ENCODE measurements around the gene SEC11A. TPM values are rescaled to one million over a fixed set of nuclear protein-coding genes. Genes with fewer than 3 reads are reported as not detected.

SEC11A gene
- total RNA-seq, 2 experiments from 2014 or later, result 44.1 to 47.0 TPM

DNA sequence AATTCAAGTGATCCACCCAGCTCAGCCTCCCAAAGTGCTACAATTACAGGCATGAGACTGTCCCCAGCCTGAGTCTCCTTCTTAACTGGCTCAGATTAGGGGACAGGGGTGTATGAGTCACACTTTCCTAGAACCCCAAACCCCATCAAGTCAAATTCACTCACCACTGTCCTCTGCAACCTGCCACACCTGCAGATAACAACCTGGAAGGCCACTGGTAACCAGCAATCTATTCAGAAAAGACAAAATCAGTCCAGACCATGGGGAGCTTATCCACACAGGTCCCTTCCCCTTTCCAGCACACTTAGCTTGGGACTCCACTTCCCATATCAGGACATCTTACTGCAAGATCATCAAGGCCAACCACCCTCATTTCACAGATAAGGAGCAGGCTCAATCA lies 68.2 kb downstream of the SEC11A start:
- Mint-ChIP-seq H3K4me1 (ENCODE audit: low read depth) (peaks cover 15% of the 10 kb centered on the region), H3K27ac (peak overlapping the region; percentile 1), H3K4me3 (no peak overlapping the region), H3K9me3 (no peaks in the 10 kb centered on the region), H3K36me3 (ENCODE audit: low read depth) (peaks cover 74% of the 10 kb centered on the region), H3K27me3 (no peaks in the 10 kb centered on the region)
- ChIA-PET CTCF (no interaction called here), POLR2A (interaction anchor here (1.4 kb wide), 1 partner anchor 69 kb away, joined by 3 read pairs; no protein-coding TSS in a partner anchor)
- DNase-seq (no peak), ATAC-seq (ENCODE audit: poor library complexity) (no peak)
- no peaks in the 10 kb centered on the region for H3K9me3 ChIP-seq (ENCODE audit: control insufficient read depth in 1 of 2, insufficient read depth in 1 of 2, low read length in 2 of 2)
- no peaks in the 10 kb centered on the region for H3K27me3 ChIP-seq (ENCODE audit: control insufficient read depth in 1 of 2, insufficient read depth in 2 of 2, low read length in 2 of 2)
- no peak overlapping the region for H3K4me3 ChIP-seq (ENCODE audit: low read length)
- intact Hi-C loops (cut with DNase I, micrococcal nuclease), result no loop called here
- peaks cover 80% of the 10 kb centered on the region for H3K36me3 ChIP-seq (ENCODE audit: insufficient read depth, low read length)
- TF ChIP-seq CTCF (IDR thresholded peaks at IDR 0.05), result no peak
- H3K27ac ChIP-seq (ENCODE audit: low read depth in 1 of 2, low read length in 2 of 2), result no peak overlapping the region
- peaks cover 11% of the 10 kb centered on the region for H3K4me1 ChIP-seq (ENCODE audit: insufficient read depth, low read length)

GRCh38 chr15:84645997-84646396 lies 69.9 kb downstream of the SEC11A start:
- DNase-seq (no peak), ATAC-seq (ENCODE audit: poor library complexity) (no peak)
- intact Hi-C loops (cut with DNase I, micrococcal nuclease), result no loop called here
- no peak for TF ChIP-seq CTCF (IDR thresholded peaks at IDR 0.05)
- no peaks in the 10 kb centered on the region for H3K27me3 ChIP-seq (ENCODE audit: control insufficient read depth in 1 of 2, insufficient read depth in 2 of 2, low read length in 2 of 2)
- Mint-ChIP-seq H3K4me1 (ENCODE audit: low read depth) (peaks cover 5% of the 10 kb centered on the region), H3K9me3 (no peaks in the 10 kb centered on the region), H3K27me3 (no peaks in the 10 kb centered on the region), H3K4me3 (no peak overlapping the region), H3K27ac (no peak overlapping the region), H3K36me3 (ENCODE audit: low read depth) (peaks cover 73% of the 10 kb centered on the region)
- H3K4me3 ChIP-seq (ENCODE audit: low read length), result no peak overlapping the region
- no peak overlapping the region for H3K27ac ChIP-seq (ENCODE audit: low read depth in 1 of 2, low read length in 2 of 2)
- ChIA-PET CTCF (no interaction called here), POLR2A (interaction anchor here (2.2 kb wide), 1 partner anchor 8 kb away, joined by 8 read pairs; the partner anchor contains the start of gene WDR73)
- H3K9me3 ChIP-seq (ENCODE audit: control insufficient read depth in 1 of 2, insufficient read depth in 1 of 2, low read length in 2 of 2), result no peaks in the 10 kb centered on the region
- H3K36me3 ChIP-seq (ENCODE audit: insufficient read depth, low read length), result peaks cover 83% of the 10 kb centered on the region
- peaks cover 5% of the 10 kb centered on the region for H3K4me1 ChIP-seq (ENCODE audit: insufficient read depth, low read length)

GRCh38 chr15:84645496-84645895 lies 70.4 kb downstream of the SEC11A start:
- Mint-ChIP-seq H3K9me3 (no peaks in the 10 kb centered on the region), H3K27me3 (no peaks in the 10 kb centered on the region), H3K27ac (no peak overlapping the region), H3K4me3 (no peak overlapping the region), H3K4me1 (ENCODE audit: low read depth) (peaks cover 5% of the 10 kb centered on the region), H3K36me3 (ENCODE audit: low read depth) (peaks cover 78% of the 10 kb centered on the region)
- Histone ChIP-seq H3K9me3 (ENCODE audit: control insufficient read depth in 1 of 2, insufficient read depth in 1 of 2, low read length in 2 of 2) (no peaks in the 10 kb centered on the region), H3K27me3 (ENCODE audit: control insufficient read depth in 1 of 2, insufficient read depth in 2 of 2, low read length in 2 of 2) (no peaks in the 10 kb centered on the region), H3K4me3 (ENCODE audit: low read length) (no peak overlapping the region), H3K36me3 (ENCODE audit: insufficient read depth, low read length) (peaks cover 87% of the 10 kb centered on the region), H3K4me1 (ENCODE audit: insufficient read depth, low read length) (peaks cover 3% of the 10 kb centered on the region), H3K27ac (ENCODE audit: low read depth in 1 of 2, low read length in 2 of 2) (no peak overlapping the region)
- ATAC-seq (ENCODE audit: poor library complexity), result no peak
- POLR2A ChIA-PET, result interaction anchor here (2.2 kb wide), 1 partner anchor 9 kb away, joined by 8 read pairs; the partner anchor contains the start of gene WDR73
- intact Hi-C loops (cut with DNase I, micrococcal nuclease), result no loop called here
- CTCF ChIA-PET, result no interaction called here
- DNase-seq, result no peak
- TF ChIP-seq CTCF (IDR thresholded peaks at IDR 0.05), result no peak
